Osteoblast (primary cell): ENCODE data around the gene PCDHGB4. TPM values are rescaled to one million over a fixed set of nuclear protein-coding genes. Genes with fewer than 3 reads are reported as not detected.
A peak's percentile ranks its signal among the peaks of the same experiment; 100 is the strongest.
"Not testable (repeated sequence)": the region's sequence is repeated elsewhere in the genome, so short reads cannot be mapped to it uniquely, and the experiment has no call there.

Experiments used
- DNase-seq: peaks from one replicate; pipeline ENCODE4 v3.0.0; 2011; ENCODE audit warnings: low spot score, mixed read lengths; ENCODE audit not compliant: insufficient read length; ENCODE audit errors: missing footprints
- H2AFZ ChIP-seq: 2 replicates; pipeline ENCODE4 v1.6.0; 2011; ENCODE audit warnings: mild to moderate bottlenecking, low read length
- H3K27ac ChIP-seq: 2 replicates; pipeline ENCODE4 v1.5.1; 2011; ENCODE audit warnings: mild to moderate bottlenecking, low read depth, low read length, moderate library complexity
- H3K27me3 ChIP-seq: 2 replicates; pipeline ENCODE4 v1.6.0; 2012; ENCODE audit warnings: mild to moderate bottlenecking, control low read depth, inconsistent platforms, low read length, moderate library complexity; ENCODE audit not compliant: insufficient read depth
- H3K36me3 ChIP-seq: 2 replicates; pipeline ENCODE4 v1.5.1; 2011; ENCODE audit warnings: mild to moderate bottlenecking, low read length, control low read depth, moderate library complexity; ENCODE audit not compliant: insufficient read depth
- H3K4me1 ChIP-seq: 2 replicates; pipeline ENCODE4 v1.5.1; 2011; ENCODE audit warnings: mild to moderate bottlenecking, low read length, control low read depth, moderate library complexity; ENCODE audit not compliant: insufficient read depth
- H3K4me2 ChIP-seq: 2 replicates; pipeline ENCODE4 v1.6.0; 2011; ENCODE audit warnings: mild to moderate bottlenecking, low read length; ENCODE audit not compliant: insufficient read depth
- H3K4me3 ChIP-seq: fragments of 200-600 bp; sonication (generic); 3 replicates; pipeline ENCODE4 v1.5.1; 2012; ENCODE audit warnings: mild to moderate bottlenecking, low read length, inconsistent platforms; ENCODE audit not compliant: insufficient read depth
- H3K79me2 ChIP-seq: 2 replicates; pipeline ENCODE4 v1.6.0; 2012; ENCODE audit warnings: mild to moderate bottlenecking, low read length, control low read depth, inconsistent platforms; ENCODE audit not compliant: insufficient read depth
- H3K9me3 ChIP-seq: 2 replicates; pipeline ENCODE4 v1.5.1; 2011; ENCODE audit warnings: low read depth, low read length, control low read depth
- H4K20me1 ChIP-seq: 2 replicates; pipeline ENCODE4 v1.6.0; 2012; ENCODE audit warnings: mild to moderate bottlenecking, low read length, control low read depth; ENCODE audit not compliant: insufficient read depth
- CTCF ChIP-seq: IDR thresholded peaks from 2 replicates; pipeline ENCODE4 v1.5.1; 2011; ENCODE audit warnings: mild to moderate bottlenecking, low read depth, low read length, moderate library complexity; ENCODE audit errors: extremely low read depth
- total RNA-seq: library from RNA; depleted of rRNA; stranded (reverse); fragments of >200 nt; gene quantifications from 2 replicates; pipeline ENCODE4 v1.2.3, GENCODE V29; 2012

Gene PCDHGB4
- total RNA-seq, 1 donor = 15.9 TPM

- no peak overlapping the region for H2AFZ ChIP-seq
- no peaks in the 10 kb centered on the region for H4K20me1 ChIP-seq
- peak overlapping the region; percentile 68 for H3K4me3 ChIP-seq
- no peaks in the 10 kb centered on the region for H3K36me3 ChIP-seq
- H3K27me3 ChIP-seq = peaks cover 16% of the 10 kb centered on the region
- H3K79me2 ChIP-seq = no peaks in the 10 kb centered on the region
- no peaks in the 10 kb centered on the region for H3K4me1 ChIP-seq
- no peak for TF ChIP-seq CTCF
- H3K9me3 ChIP-seq = peaks cover 8% of the 10 kb centered on the region
- no peak for DNase-seq
- H3K27ac ChIP-seq = no peak overlapping the region
- H3K4me2 ChIP-seq = peak overlapping the region; percentile 21
These were observed 12.9 kb upstream of the PCDHGB4 start for GRCh38 chr5:141374627-141375026.

- H3K4me2 ChIP-seq, H3K4me1 ChIP-seq, DNase-seq, H3K27ac ChIP-seq, H3K4me3 ChIP-seq, H3K79me2 ChIP-seq, H3K36me3 ChIP-seq, H2AFZ ChIP-seq, H4K20me1 ChIP-seq, H3K9me3 ChIP-seq: not testable (repeated sequence)
- peaks cover 15% of the 10 kb centered on the region for H3K27me3 ChIP-seq
These were observed 11.9 kb upstream of the PCDHGB4 start for GRCh38 chr5:141375444-141376155.

GRCh38 chr5:141382469-141383294 is 4.8 kb upstream of the PCDHGB4 start, which contains the start of gene PCDHGA7:
Gene PCDHGA7 (plus strand): TSS chr5:141382742. CDS start chr5:141382900, 158 bp downstream.
- no peaks in the 10 kb centered on the region for H3K27me3 ChIP-seq
- no peaks in the 10 kb centered on the region for H4K20me1 ChIP-seq
- peak within 1 kb of the TSS; percentile 77 for H3K4me2 ChIP-seq
- TF ChIP-seq CTCF = peak; percentile 65
- H3K4me1 ChIP-seq = no peaks in the 10 kb centered on the region
- H3K79me2 ChIP-seq = no peaks in the 10 kb centered on the region
- peak; percentile 93 for DNase-seq
- H3K9me3 ChIP-seq = no peaks in the 10 kb centered on the region
- peak within 1 kb of the TSS; percentile 71 for H3K4me3 ChIP-seq
- no peak within 1 kb of the TSS for H3K27ac ChIP-seq
- H3K36me3 ChIP-seq = no peaks in the 10 kb centered on the region
- H2AFZ ChIP-seq = peak within 1 kb of the TSS; percentile 58

GRCh38 chr5:141383345-141383744 is 4.2 kb upstream of the PCDHGB4 start:
- Histone ChIP-seq H4K20me1 (no peaks in the 10 kb centered on the region), H3K9me3 (peaks cover 2% of the 10 kb centered on the region), H3K4me3 (peak overlapping the region; percentile 71), H3K4me2 (peak overlapping the region; percentile 77), H2AFZ (peak overlapping the region; percentile 58), H3K36me3 (no peaks in the 10 kb centered on the region), H3K79me2 (no peaks in the 10 kb centered on the region), H3K27ac (no peak overlapping the region), H3K27me3 (no peaks in the 10 kb centered on the region), H3K4me1 (no peaks in the 10 kb centered on the region)
- no peak for DNase-seq
- no peak for TF ChIP-seq CTCF
